Thyroid gland (tissue), 4 donors: ENCODE results near the gene NRXN2.

ENCODE experiments used
- POLR2A ChIP-seq, 2 donors: fragments of 450-650 bp; IDR thresholded peaks; one replicate each; pipeline ENCODE4 v1.6.1; 2017; ENCODE audit warnings: antibody characterized with exemption in 2 of 2, mild to moderate bottlenecking in 2 of 2, moderate library complexity in 1 of 2
- TF ChIP-seq, protein P1 (sequence below), 6 experiments: fragments of 200-600 bp in 3 of 6; fragments of 450-650 bp in 3 of 6; sonication (generic) in 3 of 6; IDR thresholded peaks; one replicate each; pipeline ENCODE4 v1.5.1; 2016 to 2019; ENCODE audit warnings: antibody characterized with exemption in 6 of 6, mild to moderate bottlenecking in 2 of 6, inconsistent platforms in 1 of 6, moderate library complexity in 1 of 6

GRCh38 chr11:64712430-64713015 lies 10.5 kb downstream of the NRXN2 start:
- no peak for TF ChIP-seq POLR2A (IDR thresholded peaks at IDR 0.05)
- TF ChIP-seq, protein P1, sequence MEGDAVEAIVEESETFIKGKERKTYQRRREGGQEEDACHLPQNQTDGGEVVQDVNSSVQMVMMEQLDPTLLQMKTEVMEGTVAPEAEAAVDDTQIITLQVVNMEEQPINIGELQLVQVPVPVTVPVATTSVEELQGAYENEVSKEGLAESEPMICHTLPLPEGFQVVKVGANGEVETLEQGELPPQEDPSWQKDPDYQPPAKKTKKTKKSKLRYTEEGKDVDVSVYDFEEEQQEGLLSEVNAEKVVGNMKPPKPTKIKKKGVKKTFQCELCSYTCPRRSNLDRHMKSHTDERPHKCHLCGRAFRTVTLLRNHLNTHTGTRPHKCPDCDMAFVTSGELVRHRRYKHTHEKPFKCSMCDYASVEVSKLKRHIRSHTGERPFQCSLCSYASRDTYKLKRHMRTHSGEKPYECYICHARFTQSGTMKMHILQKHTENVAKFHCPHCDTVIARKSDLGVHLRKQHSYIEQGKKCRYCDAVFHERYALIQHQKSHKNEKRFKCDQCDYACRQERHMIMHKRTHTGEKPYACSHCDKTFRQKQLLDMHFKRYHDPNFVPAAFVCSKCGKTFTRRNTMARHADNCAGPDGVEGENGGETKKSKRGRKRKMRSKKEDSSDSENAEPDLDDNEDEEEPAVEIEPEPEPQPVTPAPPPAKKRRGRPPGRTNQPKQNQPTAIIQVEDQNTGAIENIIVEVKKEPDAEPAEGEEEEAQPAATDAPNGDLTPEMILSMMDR (IDR thresholded peaks at IDR 0.05), result no peak
